Pancreas (tissue), 10 donors: ENCODE results near the gene E2F2. TPM values are rescaled to one million over a fixed set of nuclear protein-coding genes. Genes with fewer than 3 reads are reported as not detected.

Experiments
- ATAC-seq, 4 donors: fragments of 200-7000 bp; cut with Tn5 transposase; one replicate each; pipeline versions ENCODE4 v1.8.0 to v1.9.1; 2020; ENCODE audit warnings: mild to moderate bottlenecking in 4 of 4, moderate library complexity in 4 of 4
- DNase-seq, 6 donors: peaks; one replicate each; pipeline ENCODE4 v3.0.0-alpha.2; 2020
- FAIRE-seq: peaks from 2 replicates; lab custom pipeline; 2012; peaks lifted over from hg19 to GRCh38; lab: Jason Lieb, UNC
- H3K27ac ChIP-seq, 4 donors: fragments of 200-600 bp; sonication (generic); 1 replicate in 3 of 4; 2 replicates in 1 of 4; pipeline versions ENCODE4 v1.5.0 to v1.8.0; 2020
- H3K27me3 ChIP-seq, 4 donors: fragments of 200-600 bp; one replicate each; pipeline ENCODE4 v1.8.0; 2021
- H3K36me3 ChIP-seq, 3 donors: fragments of 200-600 bp; sonication (generic) in 1 of 3; one replicate each; pipeline versions ENCODE4 v1.5.0 to v1.8.0; 2020 to 2021
- H3K4me1 ChIP-seq, 3 donors: fragments of 200-600 bp; one replicate each; pipeline ENCODE4 v1.8.0; 2021
- H3K4me3 ChIP-seq, 4 donors: fragments of 200-600 bp; sonication (generic) in 2 of 4; one replicate each; pipeline versions ENCODE4 v1.5.0 to v1.8.0; 2020 to 2021
- H3K9me3 ChIP-seq, 4 donors: fragments of 200-600 bp; one replicate each; pipeline ENCODE4 v1.8.0; 2021
- CTCF ChIP-seq, 4 donors: fragments of 200-600 bp; sonication (generic) in 3 of 4; IDR thresholded peaks; one replicate each; pipeline versions ENCODE4 v1.5.0 to v1.8.0; 2021; ENCODE audit warnings: antibody characterized with exemption in 4 of 4
- WGBS, 2 donors: extraction: QIAGEN DNeasy Blood & Tissue Kit; methylation state at CpG; one replicate each; pipeline ENCODE4 v1.1.7; 2013; 5-methylcytosine and 5-hydroxymethylcytosine counted together
- intact Hi-C, 3 donors: fragments of 100-400 bp; cut with DNase I; formaldehyde crosslinking; loops; one replicate each; pipeline versions ENCODE4 v1.11.1 to v1.14.2; 2022
- polyA plus RNA-seq, 2 donors: library from polyadenylated mRNA; stranded (reverse); fragments of 200-250 nt; gene quantifications; one replicate each; pipeline ENCODE4 v1.2.3, GENCODE V29; 2013
- total RNA-seq, 6 donors: library from RNA; stranded (reverse); fragmentation: NEBNext Ultra II Directional in 4 of 6; extraction: Animal tissue kit (Norgen Biotek cat#: 25700) in 4 of 6; gene quantifications; one replicate each; pipeline versions ENCODE4 v1.2.1 to v1.2.4, GENCODE V29; 2021 to 2023
- donor health status: healthy with polysubstance abuse.
- donor health status: DM: no; HTN: no; CAD: no; lungs with moderate emphysema.
- donor health status: DM: no; HTN: no; CAD: no.
- donor health status: control.
- donor health status: control.
- donor health status: Bipolar disorder and iron deficiency.
- donor health status: DM: yes; HTN: yes; CAD: no.
- donor health status: DM: no; HTN: no; CAD: no.
- donor health status: DM: no; HTN: no; CAD: no.
- donor health status: DM: yes; HTN: yes; CAD: no.

The E2F2 gene
- total and polyA plus RNA-seq, 8 donors, result 0.04 to 0.40 (median 0.15) TPM; not detected in 2

- no peaks in the 10 kb centered on the region for H3K36me3 ChIP-seq
- H3K4me3 ChIP-seq, result no peak overlapping the region
- no peak for FAIRE-seq
- no peak for ATAC-seq
- peaks cover 4 to 13% (median 5%) of the 10 kb centered on the region in 3 donors for H3K4me1 ChIP-seq
- 87 to 88% methylated on average over 5 of the region's 5 CpGs for WGBS, 2 donors
- H3K9me3 ChIP-seq, result no peaks in the 10 kb centered on the region
- no peak for TF ChIP-seq CTCF (IDR thresholded peaks at IDR 0.05)
- no peak for DNase-seq
- intact Hi-C loops, result no loop called here
- H3K27ac ChIP-seq, result no peak overlapping the region
- no peaks in the 10 kb centered on the region for H3K27me3 ChIP-seq
These were observed 5.3 kb downstream of the E2F2 start for GRCh38 chr1:23525558-23526250.

GRCh38 chr1:23524716-23525401, 6.2 kb downstream of the E2F2 start:
- TF ChIP-seq CTCF (IDR thresholded peaks at IDR 0.05), result no peak
- intact Hi-C loops, result no loop called here
- H3K36me3 ChIP-seq, result no peaks in the 10 kb centered on the region
- peaks cover 0 to 8% (median 0%) of the 10 kb centered on the region in 3 donors for H3K4me1 ChIP-seq
- ATAC-seq (no peak), DNase-seq (no peak), FAIRE-seq (no peak)
- no peak overlapping the region for H3K27ac ChIP-seq
- no peaks in the 10 kb centered on the region for H3K9me3 ChIP-seq
- H3K4me3 ChIP-seq, result no peak overlapping the region
- WGBS, 2 donors, result 62 to 66% methylated on average over 9 of the region's 9 CpGs
- H3K27me3 ChIP-seq, result no peaks in the 10 kb centered on the region

GRCh38 chr1:23524163-23524562, 6.9 kb downstream of the E2F2 start:
- WGBS, 2 donors, result 74 to 82% methylated on average over 3 of the region's 3 CpGs
- intact Hi-C loops, result no loop called here

GRCh38 chr1:23522244-23522982, 8.6 kb downstream of the E2F2 start:
- no peak overlapping the region for H3K4me3 ChIP-seq
- no peak for TF ChIP-seq CTCF (IDR thresholded peaks at IDR 0.05)
- DNase-seq (no peak), ATAC-seq (no peak), FAIRE-seq (no peak)
- 85 to 90% methylated on average over 7 of the region's 7 CpGs for WGBS, 2 donors
- H3K9me3 ChIP-seq, result no peaks in the 10 kb centered on the region
- H3K27me3 ChIP-seq, result no peaks in the 10 kb centered on the region
- H3K36me3 ChIP-seq, result no peaks in the 10 kb centered on the region
- H3K4me1 ChIP-seq, result no peaks in the 10 kb centered on the region
- intact Hi-C loops, result no loop called here
- H3K27ac ChIP-seq, result no peak overlapping the region

More at GRCh38 chr1:23524163-23524562, 6.9 kb downstream of the E2F2 start:
- H3K4me1 ChIP-seq, result peaks cover 0 to 8% (median 0%) of the 10 kb centered on the region in 3 donors
- no peak for DNase-seq
- no peak overlapping the region for H3K27ac ChIP-seq
- TF ChIP-seq CTCF (IDR thresholded peaks at IDR 0.05), result no peak
- no peak for FAIRE-seq
- no peak overlapping the region for H3K4me3 ChIP-seq
- H3K36me3 ChIP-seq, result no peaks in the 10 kb centered on the region
- H3K27me3 ChIP-seq, result no peaks in the 10 kb centered on the region
- no peaks in the 10 kb centered on the region for H3K9me3 ChIP-seq
- ATAC-seq, result no peak
